Adrenal gland (tissue), 12 donors: ENCODE data around the gene LRPAP1. TPM values are rescaled to one million over a fixed set of nuclear protein-coding genes. Genes with fewer than 3 reads are reported as not detected.

Experiments used
- DNase-seq, 7 donors: peaks; one replicate each; pipeline ENCODE4 v3.0.0-alpha.2; 2019 to 2020
- H3K27ac ChIP-seq, 5 donors: fragments of 200-600 bp; sonication (generic) in 4 of 5; 1 replicate in 3 of 5; 2 replicates in 2 of 5; pipeline versions ENCODE4 v1.5.1 to v1.8.0; 2016 to 2020; ENCODE audit warnings: mild to moderate bottlenecking in 1 of 5
- H3K27me3 ChIP-seq: fragments of 200-600 bp; 2 replicates; pipeline ENCODE4 v1.8.0; 2021
- H3K36me3 ChIP-seq, 2 donors: fragments of 200-600 bp; replicated peaks in 1 of 2; 1 replicate in 1 of 2; 2 replicates in 1 of 2; pipeline versions ENCODE4 v1.5.1 to v1.8.0; 2018 to 2022
- H3K4me1 ChIP-seq, 2 donors: fragments of 200-600 bp; replicated peaks in 1 of 2; 1 replicate in 1 of 2; 2 replicates in 1 of 2; pipeline versions ENCODE4 v1.5.1 to v1.8.0; 2018 to 2021
- H3K4me3 ChIP-seq, 4 donors: fragments of 200-600 bp; sonication (generic) in 3 of 4; one replicate each; pipeline ENCODE4 v1.5.1; 2016 to 2018
- H3K9me3 ChIP-seq, 3 donors: fragments of 200-600 bp; sonication (generic) in 1 of 3; replicated peaks in 1 of 3; 1 replicate in 2 of 3; 2 replicates in 1 of 3; pipeline versions ENCODE4 v1.5.1 to v1.8.0; 2016 to 2021
- POLR2A ChIP-seq, 2 donors: fragments of 450-650 bp; IDR thresholded peaks; one replicate each; pipeline ENCODE4 v1.6.1; 2017; ENCODE audit warnings: antibody characterized with exemption in 2 of 2, mild to moderate bottlenecking in 2 of 2, moderate library complexity in 1 of 2
- WGBS, 4 donors: extraction: QIAGEN DNeasy Blood & Tissue Kit in 2 of 4; methylation state at CpG; one replicate each; pipeline versions ENCODE4 v1.1.5 to v1.1.7; 2013 to 2017; 5-methylcytosine and 5-hydroxymethylcytosine counted together
- intact Hi-C, 2 donors: fragments of 100-400 bp; cut with DNase I; formaldehyde crosslinking; loops; one replicate each; pipeline versions ENCODE4 v1.14.1 to v1.15.0; 2022 to 2023
- polyA plus RNA-seq, 3 donors: library from polyadenylated mRNA; stranded (reverse); fragments of 200-250 nt in 2 of 3; fragments of 350-450 nt in 1 of 3; fragmentation: Illumina TruSeq in 1 of 3; extraction: RNeasy Lipid Tissue Mini Kit (QIAGEN cat#74804) in 1 of 3; gene quantifications; one replicate each; pipeline ENCODE4 v1.2.3, GENCODE V29; 2013 to 2014
- total RNA-seq, 9 donors: library from RNA; depleted of rRNA in 4 of 9; stranded (reverse); fragments of >200 nt in 4 of 9; fragments of 120-200 nt in 1 of 9; fragmentation: NEBNext Ultra II Directional in 1 of 9; extraction: Animal tissue kit (Norgen Biotek cat#: 25700) in 1 of 9; gene quantifications; one replicate each; pipeline versions ENCODE4 v1.1.0 to v1.2.4, GENCODE V29; 2013 to 2023
- TF ChIP-seq, protein P1 (sequence below), 6 experiments: fragments of 450-650 bp in 4 of 6; fragments of 200-600 bp in 2 of 6; sonication (generic) in 1 of 6; IDR thresholded peaks; 1 replicate in 5 of 6; 2 replicates in 1 of 6; pipeline versions ENCODE4 v1.5.1 to v1.8.0; 2016 to 2021; ENCODE audit warnings: antibody characterized with exemption in 6 of 6, mild to moderate bottlenecking in 2 of 6, moderate library complexity in 1 of 6
- donor health status: healthy with polysubstance abuse.
- donor health status: Bipolar disorder and iron deficiency.
- donor health status: DM: yes; HTN: yes; CAD: no.
- donor health status: DM: no; HTN: no; CAD: no.
- donor health status: DM: no; HTN: no; CAD: no.
- donor health status: DM: yes; HTN: yes; CAD: no.

LRPAP1 gene
- total and polyA plus RNA-seq, 12 donors, result 32.9 to 309 (median 188) TPM

GRCh38 chr4:3496021-3496420 is 36.2 kb downstream of the LRPAP1 start:
- no peak for DNase-seq
- TF ChIP-seq, protein P1, sequence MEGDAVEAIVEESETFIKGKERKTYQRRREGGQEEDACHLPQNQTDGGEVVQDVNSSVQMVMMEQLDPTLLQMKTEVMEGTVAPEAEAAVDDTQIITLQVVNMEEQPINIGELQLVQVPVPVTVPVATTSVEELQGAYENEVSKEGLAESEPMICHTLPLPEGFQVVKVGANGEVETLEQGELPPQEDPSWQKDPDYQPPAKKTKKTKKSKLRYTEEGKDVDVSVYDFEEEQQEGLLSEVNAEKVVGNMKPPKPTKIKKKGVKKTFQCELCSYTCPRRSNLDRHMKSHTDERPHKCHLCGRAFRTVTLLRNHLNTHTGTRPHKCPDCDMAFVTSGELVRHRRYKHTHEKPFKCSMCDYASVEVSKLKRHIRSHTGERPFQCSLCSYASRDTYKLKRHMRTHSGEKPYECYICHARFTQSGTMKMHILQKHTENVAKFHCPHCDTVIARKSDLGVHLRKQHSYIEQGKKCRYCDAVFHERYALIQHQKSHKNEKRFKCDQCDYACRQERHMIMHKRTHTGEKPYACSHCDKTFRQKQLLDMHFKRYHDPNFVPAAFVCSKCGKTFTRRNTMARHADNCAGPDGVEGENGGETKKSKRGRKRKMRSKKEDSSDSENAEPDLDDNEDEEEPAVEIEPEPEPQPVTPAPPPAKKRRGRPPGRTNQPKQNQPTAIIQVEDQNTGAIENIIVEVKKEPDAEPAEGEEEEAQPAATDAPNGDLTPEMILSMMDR (IDR thresholded peaks at IDR 0.05), result no peak
- TF ChIP-seq POLR2A (IDR thresholded peaks at IDR 0.05), result no peak
- Histone ChIP-seq H3K4me1 (no peaks in the 10 kb centered on the region), H3K4me3 (no peak overlapping the region), H3K36me3 (no peaks in the 10 kb centered on the region), H3K9me3 (no peaks in the 10 kb centered on the region), H3K27ac (no peak overlapping the region), H3K27me3 (peaks cover 23% of the 10 kb centered on the region)
- 48 to 80% (median 68%) methylated on average over 5 to 14 of the region's 14 CpGs for WGBS, 4 donors
- intact Hi-C loops, result no loop called here

DNA sequence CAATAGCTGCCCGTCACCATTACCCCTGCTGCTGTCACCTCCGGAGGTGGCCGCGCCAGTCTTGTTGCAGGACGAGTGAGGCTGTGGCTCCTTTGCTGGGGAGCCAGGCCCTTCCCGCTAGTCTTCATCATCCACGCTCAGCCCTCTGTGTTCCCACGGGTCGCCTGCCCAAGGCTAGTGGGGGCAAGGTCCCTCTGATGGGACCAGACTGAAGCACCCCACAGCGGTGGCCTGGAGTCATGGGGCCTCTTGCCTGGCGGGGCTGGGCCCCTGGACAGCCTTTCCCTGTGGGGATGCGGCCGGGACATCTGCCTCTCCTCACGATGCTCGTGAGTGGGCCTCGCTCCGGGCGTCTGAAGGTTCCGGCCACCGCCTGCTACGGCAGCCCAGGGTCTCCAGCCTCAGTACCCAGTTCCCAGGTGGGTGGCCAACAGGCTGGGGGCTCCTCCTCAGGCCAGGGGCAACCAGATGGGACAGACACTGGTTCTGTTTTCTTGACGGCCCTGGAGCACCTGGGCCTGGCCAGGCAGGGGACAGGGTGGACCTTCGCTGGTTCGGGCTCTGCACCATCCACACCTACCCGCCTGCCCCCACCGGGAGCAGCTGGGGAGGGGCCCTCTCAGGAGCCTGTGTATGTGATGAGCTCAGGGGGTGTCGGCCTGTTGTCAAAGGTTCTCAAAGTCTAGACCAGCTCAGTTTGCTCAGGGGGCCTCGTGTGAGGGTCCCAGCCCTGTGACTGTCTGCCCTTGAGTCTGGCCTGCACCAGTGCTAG is 36.8 kb downstream of the LRPAP1 start:
- H3K27me3 ChIP-seq, result peaks cover 23% of the 10 kb centered on the region
- no peaks in the 10 kb centered on the region for H3K9me3 ChIP-seq
- no peak overlapping the region for H3K4me3 ChIP-seq
- intact Hi-C loops, result no loop called here
- TF ChIP-seq, protein P1 (IDR thresholded peaks at IDR 0.05), result no peak
- TF ChIP-seq POLR2A (IDR thresholded peaks at IDR 0.05), result no peak
- no peaks in the 10 kb centered on the region for H3K36me3 ChIP-seq
- H3K27ac ChIP-seq, result no peak overlapping the region
- no peaks in the 10 kb centered on the region for H3K4me1 ChIP-seq
- no peak for DNase-seq
- WGBS, 4 donors, result 64 to 80% (median 68%) methylated on average over 7 to 28 of the region's 28 CpGs

DNA sequence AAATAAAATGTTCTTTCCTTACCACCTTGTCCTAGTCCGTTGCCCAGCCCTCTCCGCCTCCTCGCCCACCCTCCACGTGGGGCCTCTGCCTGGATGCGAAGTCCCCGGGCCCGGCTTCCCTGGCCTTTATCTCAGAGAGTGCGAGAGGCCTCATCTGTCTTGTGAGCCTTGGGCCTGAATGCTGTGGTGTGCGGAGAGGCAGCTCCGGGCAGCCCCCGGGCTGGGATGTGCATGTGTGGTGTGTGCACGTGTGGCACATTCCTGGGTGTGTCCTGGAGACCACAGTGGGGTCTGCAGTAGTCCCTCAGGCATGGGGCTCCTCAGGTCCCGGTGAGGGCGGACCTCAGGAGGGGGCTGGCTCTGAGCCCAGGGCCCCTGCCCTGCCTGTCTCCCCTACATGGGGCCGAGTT is 37.8 kb downstream of the LRPAP1 start:
- no peak overlapping the region for H3K4me3 ChIP-seq
- H3K36me3 ChIP-seq, result no peaks in the 10 kb centered on the region
- 19 to 44% (median 27%) methylated on average over 11 to 15 of the region's 15 CpGs for WGBS, 4 donors
- intact Hi-C loops, result no loop called here
- peaks cover 23% of the 10 kb centered on the region for H3K27me3 ChIP-seq
- no peak overlapping the region for H3K27ac ChIP-seq
- no peaks in the 10 kb centered on the region for H3K9me3 ChIP-seq
- no peak for DNase-seq
- H3K4me1 ChIP-seq, result no peaks in the 10 kb centered on the region
- no peak for TF ChIP-seq POLR2A (IDR thresholded peaks at IDR 0.05)
- TF ChIP-seq, protein P1 (IDR thresholded peaks at IDR 0.05), result no peak

- WGBS, 4 donors, result 52 to 65% (median 61%) methylated on average over 13 to 20 of the region's 20 CpGs
- no peak for DNase-seq
- intact Hi-C loops, result no loop called here
- peaks cover 23% of the 10 kb centered on the region for H3K27me3 ChIP-seq
- no peaks in the 10 kb centered on the region for H3K9me3 ChIP-seq
- H3K4me1 ChIP-seq, result no peaks in the 10 kb centered on the region
- H3K4me3 ChIP-seq, result no peak overlapping the region
- no peaks in the 10 kb centered on the region for H3K36me3 ChIP-seq
- no peak overlapping the region for H3K27ac ChIP-seq
- TF ChIP-seq, protein P1 (IDR thresholded peaks at IDR 0.05), result no peak
- TF ChIP-seq POLR2A (IDR thresholded peaks at IDR 0.05), result no peak
Measured at GRCh38 chr4:3493720-3494461, 38.3 kb downstream of the LRPAP1 start.
